Myometrial cell (primary cell): ENCODE data around the gene RPL11. TPM values are rescaled to one million over a fixed set of nuclear protein-coding genes. Genes with fewer than 3 reads are reported as not detected.

Experiments used
- total RNA-seq: library from RNA; depleted of rRNA; stranded (reverse); fragments of >200 nt; gene quantifications from 2 replicates; pipeline ENCODE4 v1.2.3, GENCODE V29; 2015

Gene RPL11
- 860 and 1,006 TPM in 2 replicates for total RNA-seq

GRCh38 chr1:23691499-23692307 lies at the start of gene RPL11:
RPL11 (plus strand) TSS chr1:23691806; CDS start chr1:23691824, 18 bp downstream.

GRCh38 chr1:23743287-23744152 lies 51.9 kb downstream of the RPL11 start, which contains the start of gene ELOA:
ELOA (plus strand) TSS chr1:23743471; CDS start chr1:23743504, 33 bp downstream.

Other genes with a start within 250 kb of the RPL11 start
- gene ASAP3, start 207.6 kb upstream of the RPL11 start, total RNA-seq: 35.7 and 39.3 TPM in 2 replicates
- gene E2F2, start 160.6 kb upstream of the RPL11 start, total RNA-seq: 0.53 and 0.86 TPM in 2 replicates
- gene ID3, start 132.3 kb upstream of the RPL11 start, total RNA-seq: 33.7 and 41.8 TPM in 2 replicates
- gene ELOA, start 51.7 kb downstream of the RPL11 start, total RNA-seq: 19.3 and 27.1 TPM in 2 replicates
- gene PITHD1, start 86.6 kb downstream of the RPL11 start, total RNA-seq: 40.4 and 44.1 TPM in 2 replicates
- gene LYPLA2, start 99.3 kb downstream of the RPL11 start, total RNA-seq: 59.9 and 95.4 TPM in 2 replicates
- 75.5 and 97.2 TPM in 2 replicates for gene GALE, start 108.9 kb downstream of the RPL11 start, total RNA-seq
- 57.2 and 67.7 TPM in 2 replicates for gene HMGCL, start 133.6 kb downstream of the RPL11 start, total RNA-seq
- 1.7 and 2.1 TPM in 2 replicates for gene FUCA1, start 176.5 kb downstream of the RPL11 start, total RNA-seq
- not detected in 2 replicates for gene CNR2, start 221.6 kb downstream of the RPL11 start, total RNA-seq